GM18499 (cell line): ENCODE data around the gene FAM83C.

Experiments
- ATAC-seq: cut with Tn5 transposase; IDR thresholded peaks from one replicate; pipeline ENCODE4 v1.9.1; 2021; ENCODE audit warnings: moderate number of reproducible peaks; ENCODE audit not compliant: insufficient read depth, unreplicated experiment

FAM83C gene

GRCh38 chr20:35291654-35292503 lies at the start of gene FAM83C:
FAM83C (minus strand) TSS chr20:35292425; CDS start chr20:35292304, 121 bp downstream.
- ATAC-seq, result no peak

- no peak for ATAC-seq
Observed at GRCh38 chr20:35341366-35342028, 49.3 kb upstream of the FAM83C start.

GRCh38 chr20:35340436-35340835 lies 48.2 kb upstream of the FAM83C start:
- no peak for ATAC-seq

GRCh38 chr20:35339636-35340035 lies 47.4 kb upstream of the FAM83C start:
- ATAC-seq, result no peak

GRCh38 chr20:35339007-35339406 lies 46.8 kb upstream of the FAM83C start:
- no peak for ATAC-seq

- no peak for ATAC-seq
Observed at GRCh38 chr20:35334311-35335101, 42.3 kb upstream of the FAM83C start.

- no peak for ATAC-seq
Observed at GRCh38 chr20:35333606-35334005, 41.4 kb upstream of the FAM83C start.

GRCh38 chr20:35332540-35333200 lies 40.4 kb upstream of the FAM83C start:
- no peak for ATAC-seq

GRCh38 chr20:35329435-35330139 lies 37.4 kb upstream of the FAM83C start:
- no peak for ATAC-seq

- ATAC-seq, result no peak
Observed at GRCh38 chr20:35328689-35329088, 36.5 kb upstream of the FAM83C start.

GRCh38 chr20:35328095-35328685 lies 36.0 kb upstream of the FAM83C start:
- no peak for ATAC-seq

GRCh38 chr20:35327074-35327976 lies 35.1 kb upstream of the FAM83C start:
- ATAC-seq, result no peak

- no peak for ATAC-seq
Observed at GRCh38 chr20:35326740-35327073, 34.5 kb upstream of the FAM83C start.

GRCh38 chr20:35326021-35326739 lies 34.0 kb upstream of the FAM83C start:
- no peak for ATAC-seq

GRCh38 chr20:35325401-35325800 lies 33.2 kb upstream of the FAM83C start:
- no peak for ATAC-seq

GRCh38 chr20:35320396-35321126 lies 28.3 kb upstream of the FAM83C start:
- no peak for ATAC-seq

GRCh38 chr20:35319871-35320197 lies 27.6 kb upstream of the FAM83C start:
- ATAC-seq, result no peak
